ENCODE measurements around the gene CHMP3. TPM values are rescaled to one million over a fixed set of nuclear protein-coding genes. Genes with fewer than 3 reads are reported as not detected.
"Not testable (repeated sequence)": the region's sequence is repeated elsewhere in the genome, so short reads cannot be mapped to it uniquely, and the experiment has no call there.

The CHMP3 gene
- total RNA-seq, 1 donor = 76.0 TPM

- H2AFZ ChIP-seq (ENCODE audit: low read length) = no peak overlapping the region
- H3K36me3 ChIP-seq (ENCODE audit: insufficient read depth, low read length) = peaks cover 33% of the 10 kb centered on the region
- no peak for TF ChIP-seq CTCF (IDR thresholded peaks at IDR 0.05; ENCODE audit: extremely low read depth, low read depth, low read length)
- no peaks in the 10 kb centered on the region for H3K4me1 ChIP-seq (ENCODE audit: insufficient read depth, low read length)
- H3K9me3 ChIP-seq (ENCODE audit: low read depth, low read length) = peaks cover 3% of the 10 kb centered on the region
- no peaks in the 10 kb centered on the region for H4K20me1 ChIP-seq (ENCODE audit: insufficient read depth, low read length)
- no peaks in the 10 kb centered on the region for H3K27me3 ChIP-seq (ENCODE audit: insufficient read depth, low read length)
- DNase-seq (ENCODE audit: insufficient read length, low spot score, missing footprints) = no peak
- no peak overlapping the region for H3K4me2 ChIP-seq (ENCODE audit: insufficient read depth, low read length)
- no peaks in the 10 kb centered on the region for H3K79me2 ChIP-seq (ENCODE audit: insufficient read depth, low read length)
- no peak overlapping the region for H3K4me3 ChIP-seq (ENCODE audit: insufficient read depth, low read length)
- no peak overlapping the region for H3K27ac ChIP-seq (ENCODE audit: low read depth, low read length)
These were observed 63.9 kb downstream of the CHMP3 start for GRCh38 chr2:86499326-86499725.

DNA sequence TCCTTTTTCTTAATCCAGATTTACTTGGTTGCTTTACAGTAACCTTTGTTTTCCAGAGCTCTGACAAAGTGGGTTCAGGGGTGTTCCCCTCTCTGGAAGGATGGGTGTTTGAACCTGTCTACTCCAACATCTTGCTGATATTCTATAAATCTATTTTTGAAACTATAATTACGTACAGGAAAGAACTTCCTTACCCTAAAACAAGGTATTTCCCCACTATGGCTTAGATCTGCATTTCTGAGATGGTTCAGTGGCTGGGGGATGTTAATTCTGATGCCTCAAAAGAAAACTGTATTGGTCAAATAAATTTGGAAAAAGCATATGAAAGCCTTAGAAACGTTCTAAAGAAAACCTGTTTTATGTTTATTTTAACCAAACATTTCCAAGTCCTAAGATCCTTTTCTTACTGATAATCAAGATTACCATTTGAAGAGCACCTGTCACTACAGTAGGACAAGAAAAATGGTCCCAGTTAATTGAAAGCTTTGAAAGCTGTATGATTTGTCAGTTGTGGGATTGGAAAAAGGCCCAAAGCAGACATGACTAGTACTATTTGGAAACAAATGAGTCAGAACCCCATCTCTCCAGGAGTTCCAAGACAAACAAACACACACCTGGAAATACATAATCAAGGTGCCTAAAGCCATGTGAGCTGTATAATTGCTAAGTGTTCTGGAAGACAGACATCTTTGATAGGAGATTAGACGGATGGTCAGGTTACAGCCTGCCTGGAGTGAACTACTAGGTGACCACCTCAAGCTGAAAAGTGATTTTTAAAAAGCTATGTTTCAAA lies 64.6 kb downstream of the CHMP3 start:
- Histone ChIP-seq H3K4me3 (ENCODE audit: insufficient read depth, low read length) (no peak overlapping the region), H3K9me3 (ENCODE audit: low read depth, low read length) (peaks cover 3% of the 10 kb centered on the region), H3K4me2 (ENCODE audit: insufficient read depth, low read length) (no peak overlapping the region), H2AFZ (ENCODE audit: low read length) (no peak overlapping the region), H4K20me1 (ENCODE audit: insufficient read depth, low read length) (no peaks in the 10 kb centered on the region), H3K79me2 (ENCODE audit: insufficient read depth, low read length) (no peaks in the 10 kb centered on the region), H3K27me3 (ENCODE audit: insufficient read depth, low read length) (no peaks in the 10 kb centered on the region), H3K36me3 (ENCODE audit: insufficient read depth, low read length) (peaks cover 33% of the 10 kb centered on the region), H3K4me1 (ENCODE audit: insufficient read depth, low read length) (no peaks in the 10 kb centered on the region), H3K27ac (ENCODE audit: low read depth, low read length) (no peak overlapping the region)
- DNase-seq (ENCODE audit: insufficient read length, low spot score, missing footprints) = no peak
- no peak for TF ChIP-seq CTCF (IDR thresholded peaks at IDR 0.05; ENCODE audit: extremely low read depth, low read depth, low read length)

DNA sequence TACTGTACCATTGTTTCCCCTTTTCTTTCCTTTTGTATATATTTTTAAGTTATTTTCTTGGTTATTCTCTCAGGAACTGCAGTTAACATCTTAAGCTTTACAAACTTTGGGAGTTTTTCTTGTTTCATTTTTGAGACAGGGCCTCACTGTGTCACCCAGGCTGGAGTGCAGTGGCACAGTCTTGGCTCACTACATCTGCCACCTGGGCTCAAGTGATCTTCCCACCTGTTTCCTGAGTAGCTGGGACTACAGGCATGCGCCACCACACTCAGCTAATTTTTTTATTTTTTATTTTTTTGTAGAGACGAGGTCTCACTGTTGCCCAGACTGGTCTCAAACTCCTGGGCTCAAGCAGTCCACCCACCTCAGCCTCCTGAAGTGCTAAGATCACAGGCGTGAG lies 66.9 kb downstream of the CHMP3 start:
- not testable (repeated sequence) for H3K27me3 ChIP-seq (ENCODE audit: insufficient read depth, low read length); H3K27ac ChIP-seq (ENCODE audit: low read depth, low read length); H2AFZ ChIP-seq (ENCODE audit: low read length); H3K4me1 ChIP-seq (ENCODE audit: insufficient read depth, low read length); DNase-seq (ENCODE audit: insufficient read length, low spot score, missing footprints); H3K79me2 ChIP-seq (ENCODE audit: insufficient read depth, low read length); H3K4me3 ChIP-seq (ENCODE audit: insufficient read depth, low read length); H4K20me1 ChIP-seq (ENCODE audit: insufficient read depth, low read length); H3K4me2 ChIP-seq (ENCODE audit: insufficient read depth, low read length); H3K9me3 ChIP-seq (ENCODE audit: low read depth, low read length)
- H3K36me3 ChIP-seq (ENCODE audit: insufficient read depth, low read length) = peaks cover 44% of the 10 kb centered on the region

DNA sequence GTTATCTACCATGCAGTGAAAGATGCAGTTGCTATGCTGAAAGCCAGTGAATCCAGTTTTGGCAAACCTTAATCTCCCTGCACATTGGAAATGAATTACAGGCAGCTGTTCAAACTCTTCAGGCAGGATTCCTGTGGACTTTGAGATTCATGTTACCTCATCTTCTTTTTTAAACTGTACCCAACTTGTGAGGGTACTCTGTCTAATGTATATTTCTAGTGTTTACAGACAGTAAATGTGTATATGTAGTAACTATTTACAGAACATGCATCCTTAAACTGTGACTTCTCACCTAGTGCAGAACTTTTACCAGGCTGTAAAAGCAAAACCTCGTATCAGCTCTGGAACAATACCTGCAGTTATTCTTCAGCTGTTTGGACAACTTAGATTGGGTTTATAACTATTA lies 71.2 kb downstream of the CHMP3 start:
- H3K9me3 ChIP-seq (ENCODE audit: low read depth, low read length) = no peaks in the 10 kb centered on the region
- no peak for TF ChIP-seq CTCF (IDR thresholded peaks at IDR 0.05; ENCODE audit: extremely low read depth, low read depth, low read length)
- H3K4me3 ChIP-seq (ENCODE audit: insufficient read depth, low read length) = no peak overlapping the region
- no peak overlapping the region for H2AFZ ChIP-seq (ENCODE audit: low read length)
- peaks cover 48% of the 10 kb centered on the region for H3K36me3 ChIP-seq (ENCODE audit: insufficient read depth, low read length)
- DNase-seq (ENCODE audit: insufficient read length, low spot score, missing footprints) = no peak
- H3K27me3 ChIP-seq (ENCODE audit: insufficient read depth, low read length) = no peaks in the 10 kb centered on the region
- H3K4me1 ChIP-seq (ENCODE audit: insufficient read depth, low read length) = no peaks in the 10 kb centered on the region
- no peaks in the 10 kb centered on the region for H4K20me1 ChIP-seq (ENCODE audit: insufficient read depth, low read length)
- H3K4me2 ChIP-seq (ENCODE audit: insufficient read depth, low read length) = no peak overlapping the region
- no peak overlapping the region for H3K27ac ChIP-seq (ENCODE audit: low read depth, low read length)
- no peaks in the 10 kb centered on the region for H3K79me2 ChIP-seq (ENCODE audit: insufficient read depth, low read length)

Measured in osteoblast (primary cell).